ENCODE results near the gene FAM184A.
A peak's percentile ranks its signal among the peaks of the same experiment; 100 is the strongest.
"Not testable (repeated sequence)": the region's sequence is repeated elsewhere in the genome, so short reads cannot be mapped to it uniquely, and the experiment has no call there.

Gene FAM184A, protein sequence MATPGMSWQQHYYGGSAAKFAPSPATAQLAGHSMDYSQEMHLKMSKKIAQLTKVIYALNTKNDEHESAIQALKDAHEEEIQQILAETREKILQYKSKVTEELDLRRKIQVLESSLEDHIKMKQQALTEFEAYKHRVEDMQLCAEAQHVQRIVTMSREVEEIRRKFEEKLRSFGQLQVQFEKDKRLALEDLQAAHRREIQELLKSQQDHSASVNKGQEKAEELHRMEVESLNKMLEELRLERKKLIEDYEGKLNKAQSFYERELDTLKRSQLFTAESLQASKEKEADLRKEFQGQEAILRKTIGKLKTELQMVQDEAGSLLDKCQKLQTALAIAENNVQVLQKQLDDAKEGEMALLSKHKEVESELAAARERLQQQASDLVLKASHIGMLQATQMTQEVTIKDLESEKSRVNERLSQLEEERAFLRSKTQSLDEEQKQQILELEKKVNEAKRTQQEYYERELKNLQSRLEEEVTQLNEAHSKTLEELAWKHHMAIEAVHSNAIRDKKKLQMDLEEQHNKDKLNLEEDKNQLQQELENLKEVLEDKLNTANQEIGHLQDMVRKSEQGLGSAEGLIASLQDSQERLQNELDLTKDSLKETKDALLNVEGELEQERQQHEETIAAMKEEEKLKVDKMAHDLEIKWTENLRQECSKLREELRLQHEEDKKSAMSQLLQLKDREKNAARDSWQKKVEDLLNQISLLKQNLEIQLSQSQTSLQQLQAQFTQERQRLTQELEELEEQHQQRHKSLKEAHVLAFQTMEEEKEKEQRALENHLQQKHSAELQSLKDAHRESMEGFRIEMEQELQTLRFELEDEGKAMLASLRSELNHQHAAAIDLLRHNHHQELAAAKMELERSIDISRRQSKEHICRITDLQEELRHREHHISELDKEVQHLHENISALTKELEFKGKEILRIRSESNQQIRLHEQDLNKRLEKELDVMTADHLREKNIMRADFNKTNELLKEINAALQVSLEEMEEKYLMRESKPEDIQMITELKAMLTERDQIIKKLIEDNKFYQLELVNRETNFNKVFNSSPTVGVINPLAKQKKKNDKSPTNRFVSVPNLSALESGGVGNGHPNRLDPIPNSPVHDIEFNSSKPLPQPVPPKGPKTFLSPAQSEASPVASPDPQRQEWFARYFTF

DNA sequence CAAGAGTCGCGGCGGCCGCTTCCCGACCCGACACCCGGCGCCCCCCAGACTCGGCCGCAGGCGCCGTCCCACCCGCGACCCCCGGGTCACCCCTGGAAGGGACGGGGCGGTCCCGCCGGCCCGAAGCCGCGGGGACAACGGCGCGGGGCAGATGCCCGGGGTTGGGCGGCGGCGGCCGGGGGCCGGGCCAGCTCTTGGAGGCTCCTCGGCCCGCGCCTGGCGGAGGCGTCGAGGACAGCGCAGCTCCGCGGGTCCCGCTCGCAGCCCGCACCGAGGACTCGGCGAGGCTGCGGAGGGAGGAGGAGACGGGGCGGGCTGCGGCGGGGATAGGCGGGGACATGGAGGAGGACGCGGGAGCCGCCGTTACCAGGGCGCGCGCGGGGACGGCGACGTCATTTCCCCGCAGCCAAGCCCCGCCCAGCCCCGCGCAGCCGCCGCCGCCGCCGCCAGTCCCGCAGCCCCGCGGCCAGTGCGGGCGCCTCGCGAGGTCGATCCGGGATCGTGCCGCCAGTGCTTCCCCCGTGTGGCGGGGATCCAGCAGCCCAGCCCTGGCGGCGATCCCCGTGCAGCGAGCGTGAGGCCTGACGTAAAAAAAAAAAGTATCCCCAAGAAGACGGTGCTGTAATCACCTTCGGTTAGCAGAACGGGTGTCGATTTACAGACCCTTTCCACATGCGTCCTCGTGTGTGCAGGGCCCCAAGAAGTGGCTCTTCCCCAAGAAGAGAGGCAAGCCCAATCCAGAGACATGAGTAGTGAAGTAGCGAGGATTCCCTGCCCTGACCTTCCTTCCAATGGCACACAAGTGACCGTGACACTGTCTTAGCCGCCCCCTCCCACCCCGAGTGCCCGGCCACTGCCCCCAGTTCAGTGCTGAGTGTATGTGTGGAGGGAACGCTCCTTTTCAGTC lies at the start of gene FAM184A:
Gene FAM184A (minus strand): TSS at position 289 of the 907 bp plus-strand sequence. CDS start 365 bp downstream, outside the sequence.
- DNase-seq = peak; percentile 71 to 84

DNA sequence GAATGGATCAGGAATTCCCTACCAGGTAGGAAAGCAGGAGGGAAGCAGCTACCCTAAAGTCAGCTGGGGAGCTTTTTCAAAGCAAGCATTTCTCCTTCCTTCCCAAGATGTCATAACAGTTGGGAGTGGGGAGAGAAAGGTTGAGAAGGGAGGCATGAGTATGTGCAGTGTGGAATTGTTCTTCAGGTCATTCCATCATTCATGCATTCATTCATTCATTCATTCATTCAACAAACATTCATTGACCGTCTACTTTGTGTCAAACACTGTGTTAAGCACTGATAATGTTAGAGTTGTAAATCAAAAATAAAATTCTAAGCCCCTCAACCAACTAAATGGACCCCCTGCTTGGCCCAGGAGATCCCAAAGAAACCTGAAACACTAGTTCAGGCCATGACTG lies 49.2 kb upstream of the FAM184A start:
- no peak for DNase-seq

GRCh38 chr6:119126826-119127225 lies 48.4 kb upstream of the FAM184A start:
- no peak for DNase-seq

DNA sequence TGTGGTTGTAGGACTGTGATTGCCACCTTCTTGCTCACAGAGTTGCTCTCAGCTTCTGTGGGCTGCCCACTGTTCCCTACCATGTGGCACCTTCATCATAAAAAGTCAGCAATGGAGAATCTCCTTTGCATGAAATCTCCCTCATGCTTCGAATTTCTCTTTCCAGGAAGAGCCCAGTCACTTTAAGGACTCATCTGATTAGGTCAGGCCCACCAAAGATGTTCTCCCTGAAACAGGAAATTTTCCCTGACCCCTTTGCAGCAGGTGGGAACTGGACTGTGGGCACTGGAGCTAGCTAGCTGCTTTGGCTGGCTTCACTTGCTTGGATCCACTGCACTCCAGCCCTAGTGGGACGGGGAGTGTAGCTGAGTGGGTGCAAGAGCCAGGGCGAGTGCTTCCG lies 47.7 kb upstream of the FAM184A start:
- DNase-seq = no peak

DNA sequence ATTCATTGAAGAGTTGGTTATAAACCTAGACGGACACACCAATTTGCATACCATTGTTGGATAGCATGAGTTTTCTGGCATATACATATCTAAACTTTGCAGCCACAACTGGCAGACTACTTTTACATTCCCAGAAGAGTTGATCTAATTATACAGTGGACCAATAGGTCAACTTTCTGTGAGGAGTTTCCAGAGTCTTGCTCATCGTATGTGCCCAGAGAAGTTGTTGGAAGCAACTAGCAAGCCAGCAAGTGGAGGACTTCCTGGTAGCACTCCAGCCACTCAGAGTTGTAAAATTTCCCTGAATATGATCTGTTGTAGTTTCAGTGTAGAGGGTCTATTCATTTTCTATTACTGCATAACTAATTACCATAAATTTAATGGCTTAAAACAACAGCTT lies 47.1 kb upstream of the FAM184A start:
- no peak for DNase-seq

GRCh38 chr6:119124079-119124824 lies 45.8 kb upstream of the FAM184A start:
- DNase-seq = no peak

GRCh38 chr6:119122336-119122735 lies 43.9 kb upstream of the FAM184A start:
- no peak for DNase-seq

- DNase-seq = no peak
Observed at GRCh38 chr6:119121367-119121766, 42.9 kb upstream of the FAM184A start.

- peak in 1 of 2 donors; percentile 10 for DNase-seq
Observed at GRCh38 chr6:119119989-119120388, 41.5 kb upstream of the FAM184A start.

- not testable (repeated sequence) for DNase-seq
Observed at GRCh38 chr6:119119062-119119461, 40.6 kb upstream of the FAM184A start.

DNA sequence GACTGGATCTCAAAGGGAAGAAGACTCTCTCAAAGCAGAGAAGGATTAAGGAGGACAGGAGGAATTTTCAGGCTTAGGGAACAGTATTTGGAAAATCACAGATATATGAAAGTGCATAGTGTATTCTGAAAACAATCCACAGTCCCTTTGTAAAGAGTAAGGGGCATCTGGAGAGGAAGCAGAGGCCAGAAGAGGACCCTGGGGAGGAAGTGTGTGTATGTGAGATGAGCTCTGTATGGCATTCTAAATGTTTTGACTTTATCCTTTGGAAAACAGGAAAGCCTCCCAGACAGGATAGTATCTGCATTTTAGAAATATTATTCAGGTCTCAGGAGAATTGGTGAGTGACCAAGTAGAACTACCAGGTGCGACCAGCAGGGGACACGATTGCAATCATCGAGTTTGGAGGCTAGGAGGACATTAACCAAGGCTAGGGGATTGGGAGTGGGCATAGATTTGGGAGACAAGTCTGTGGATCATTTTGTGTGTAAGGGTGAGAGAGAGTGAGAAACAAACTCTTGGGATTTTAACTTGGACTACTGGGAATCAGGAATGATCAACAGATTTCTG lies 38.3 kb upstream of the FAM184A start:
- no peak for DNase-seq

- no peak for DNase-seq
Observed at GRCh38 chr6:119113961-119114360, 35.5 kb upstream of the FAM184A start.

DNA sequence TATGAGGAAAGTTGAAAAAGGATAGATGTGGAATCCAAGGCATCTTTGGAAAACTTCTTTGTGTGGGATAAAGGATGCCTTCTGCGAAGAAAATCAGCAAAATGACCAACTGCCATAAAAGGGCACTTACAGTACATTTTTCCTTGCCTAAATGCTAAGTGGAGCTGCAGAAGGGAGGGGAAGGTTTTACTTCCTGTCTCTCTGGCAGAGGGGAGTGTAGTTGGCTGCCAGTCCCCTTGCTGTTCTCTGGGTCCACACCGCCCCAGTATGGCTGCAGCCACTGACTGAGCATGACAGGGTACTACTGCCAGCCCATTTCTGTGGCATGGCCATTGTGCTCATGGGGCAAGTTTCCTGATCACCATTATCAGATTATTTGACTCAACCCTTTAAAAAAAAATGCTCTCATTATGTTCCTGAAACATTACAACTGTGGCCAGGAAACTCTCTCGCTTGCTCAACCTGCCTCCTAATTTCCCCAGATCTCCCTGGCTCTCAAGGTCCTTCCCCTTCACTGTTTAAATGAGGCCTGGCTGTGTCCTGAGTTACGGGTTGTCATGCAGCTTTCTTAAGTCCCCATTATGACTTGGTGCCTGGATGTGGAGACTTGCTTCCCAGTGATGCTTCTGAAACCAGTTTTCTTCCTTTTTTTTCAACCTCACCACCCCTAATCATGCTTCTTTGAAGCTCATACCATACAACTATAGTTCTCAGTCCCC lies 34.5 kb upstream of the FAM184A start:
- peak in 1 of 2 donors; percentile 8 for DNase-seq

GRCh38 chr6:119110601-119111548 lies 32.4 kb upstream of the FAM184A start:
- peak; percentile 47 to 80 for DNase-seq

- DNase-seq = no peak
Observed at GRCh38 chr6:119109654-119110325, 31.3 kb upstream of the FAM184A start.

- no peak for DNase-seq
Observed at GRCh38 chr6:119108076-119108475, 29.6 kb upstream of the FAM184A start.

DNA sequence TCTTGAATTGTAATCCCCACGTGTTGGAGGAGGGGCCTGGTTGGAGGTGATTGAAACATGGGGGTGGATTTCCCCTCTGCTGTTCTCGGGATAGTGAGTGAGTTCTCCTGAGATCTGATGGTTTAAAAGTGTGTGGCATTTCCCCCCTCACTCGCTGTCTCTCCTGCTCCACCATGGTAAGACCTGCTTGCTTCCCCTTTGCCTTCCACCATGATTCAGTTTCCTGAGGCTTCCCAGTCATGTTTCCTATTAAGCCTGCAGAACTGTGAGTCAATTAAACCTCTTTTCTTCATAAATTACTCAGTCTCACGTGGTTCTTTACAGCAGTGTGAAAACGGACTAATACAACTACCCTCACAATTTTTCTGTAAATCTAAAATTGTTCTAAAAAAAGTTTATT lies 26.8 kb upstream of the FAM184A start:
- DNase-seq = no peak

- DNase-seq = no peak
Observed at GRCh38 chr6:119102901-119103300, 24.4 kb upstream of the FAM184A start.

- no peak for DNase-seq
Observed at GRCh38 chr6:119100115-119100514, 21.7 kb upstream of the FAM184A start.

Measured in CD4-positive, alpha-beta T cell treated with Interferon alpha-2 for 1 hour (primary cell).